HepG2 (cell line): ENCODE data around the gene SPHK1. TPM values are rescaled to one million over a fixed set of nuclear protein-coding genes. Genes with fewer than 3 reads are reported as not detected.

Experiments
- AKAP8 ChIP-seq: sonication (generic); formaldehyde crosslinking; IDR thresholded peaks from 2 replicates; pipeline ENCODE4 v1.5.1; 2020; ENCODE audit warnings: mild to moderate bottlenecking, missing genetic modification reagents
- CEBPB ChIP-seq: IDR thresholded peaks from 2 replicates; pipeline ENCODE4 v1.6.1; 2011; ENCODE audit warnings: low read depth, low read length, improper control_type of control experiment, borderline replicate concordance
- CEBPG ChIP-seq: IDR thresholded peaks from 2 replicates; pipeline ENCODE4 v1.6.1; 2016
- CTCF ChIP-seq: sonication (generic); formaldehyde crosslinking; IDR thresholded peaks from 2 replicates; pipeline ENCODE4 v1.5.0; 2020; ENCODE audit warnings: mild to moderate bottlenecking, missing genetic modification reagents, moderate library complexity
- DMAP1 ChIP-seq: IDR thresholded peaks from 2 replicates; pipeline ENCODE4 v1.6.1; 2016
- HNF4A ChIP-seq: sonication (generic); formaldehyde crosslinking; IDR thresholded peaks from 2 replicates; pipeline ENCODE4 v1.4.0; 2020; ENCODE audit warnings: missing genetic modification reagents
- HOXA3 ChIP-seq: sonication (generic); formaldehyde crosslinking; IDR thresholded peaks from 2 replicates; pipeline ENCODE4 v1.5.0; 2020; ENCODE audit warnings: missing genetic modification reagents
- HOXA7 ChIP-seq: sonication (generic); formaldehyde crosslinking; IDR thresholded peaks from 2 replicates; pipeline ENCODE4 v1.8.1; 2022; ENCODE audit warnings: mild to moderate bottlenecking, missing genetic modification reagents, moderate library complexity
- KIAA2018 ChIP-seq: sonication (generic); formaldehyde crosslinking; IDR thresholded peaks from 2 replicates; pipeline ENCODE4 v1.5.0; 2020; ENCODE audit warnings: mild to moderate bottlenecking, missing genetic modification reagents, borderline replicate concordance
- MEIS1 ChIP-seq: sonication (generic); formaldehyde crosslinking; IDR thresholded peaks from 2 replicates; pipeline ENCODE4 v1.9.0; 2021; ENCODE audit warnings: mild to moderate bottlenecking, missing genetic modification reagents, moderate library complexity, borderline replicate concordance
- RAD21 ChIP-seq: fragments of 450-650 bp; formaldehyde crosslinking; IDR thresholded peaks from 2 replicates; pipeline ENCODE4 v1.5.0; 2020; ENCODE audit warnings: mild to moderate bottlenecking
- SP5 ChIP-seq: IDR thresholded peaks from 2 replicates; pipeline ENCODE4 v1.6.1; 2016; ENCODE audit warnings: low read depth, borderline replicate concordance
- STAG1 ChIP-seq: sonication (generic); formaldehyde crosslinking; IDR thresholded peaks from 2 replicates; pipeline ENCODE4 v1.4.0; 2020; ENCODE audit warnings: missing genetic modification reagents
- U2AF2 ChIP-seq: fragments of 200-400 bp; formaldehyde crosslinking; IDR thresholded peaks from 2 replicates; pipeline ENCODE4 v1.6.1; 2017; ENCODE audit warnings: low read depth, mild to moderate bottlenecking, low read length
- ZBTB1 ChIP-seq: sonication (generic); formaldehyde crosslinking; IDR thresholded peaks from 2 replicates; pipeline ENCODE4 v1.4.0; 2020; ENCODE audit warnings: missing genetic modification reagents, borderline replicate concordance
- ZNF232 ChIP-seq: sonication (generic); formaldehyde crosslinking; IDR thresholded peaks from 2 replicates; pipeline ENCODE4 v1.4.0; 2020; ENCODE audit warnings: missing genetic modification reagents, borderline replicate concordance
- ZNF34 ChIP-seq: sonication (generic); formaldehyde crosslinking; IDR thresholded peaks from 2 replicates; pipeline ENCODE4 v1.4.0; 2020; ENCODE audit warnings: mild to moderate bottlenecking, missing genetic modification reagents, borderline replicate concordance
- ZNF468 ChIP-seq: sonication (generic); formaldehyde crosslinking; IDR thresholded peaks from 2 replicates; pipeline ENCODE4 v1.8.0; 2022; ENCODE audit warnings: mild to moderate bottlenecking, moderate library complexity, missing genetic modification reagents
- ZNF556 ChIP-seq: sonication (generic); formaldehyde crosslinking; IDR thresholded peaks from 2 replicates; pipeline ENCODE4 v1.4.0; 2020; ENCODE audit warnings: mild to moderate bottlenecking, missing genetic modification reagents, borderline replicate concordance
- ZNF891 ChIP-seq: sonication (generic); formaldehyde crosslinking; IDR thresholded peaks from 2 replicates; pipeline ENCODE4 v1.5.0; 2020; ENCODE audit warnings: mild to moderate bottlenecking, missing genetic modification reagents
- polyA plus RNA-seq, 8 experiments: library from polyadenylated mRNA; depleted of rRNA in 3 of 8; stranded (reverse) in 7 of 8; unstranded in 1 of 8; fragments of >200 nt; fragmentation: Illumina TruSeq in 4 of 8; extraction: Trizol in 4 of 8; gene quantifications; 2 replicates each; pipeline versions ENCODE4 v1.2.1 to v1.2.3, GENCODE V29; 2011 to 2016; ENCODE audit warnings: low read depth in 4 of 8, missing spikeins in 1 of 8, mixed read lengths in 1 of 8; ENCODE audit not compliant: insufficient read depth in 1 of 8
- total RNA-seq, 5 experiments: library from RNA; depleted of rRNA; stranded (reverse); fragments of >200 nt; fragmentation: Illumina TruSeq; extraction: Trizol; gene quantifications; 2 replicates each; pipeline ENCODE4 v1.2.3, GENCODE V29; 2016; ENCODE audit warnings: low read depth in 1 of 5

SPHK1 gene
- total and polyA plus RNA-seq, 2 of the 13 experiments (the other 11 are each of a cell fraction or from before 2014, with no cell fraction given): 129 to 160 TPM

GRCh38 chr17:76370261-76370993 is 14.0 kb upstream of the SPHK1 start (continued):
- TF ChIP-seq KIAA2018 (CRISPR knock-in tag) (no peak), RAD21 (CRISPR knock-in tag) (peak; percentile 52; the same call in 1 of the 2 replicates), HOXA3 (0 out of 2 replicates have a peak, but pooled peaks have one; percentile 20), SP5 (CRISPR knock-in tag) (no peak), CTCF (CRISPR knock-in tag) (peak; percentile 58), ZNF468 (no peak), HOXA7 (CRISPR knock-in tag) (no peak), ZNF556 (CRISPR knock-in tag) (0 out of 2 replicates have a peak, but pooled peaks have one; percentile 24), DMAP1 (CRISPR knock-in tag) (no peak), AKAP8 (CRISPR knock-in tag) (no peak), MEIS1 (CRISPR knock-in tag) (no peak), HNF4A (no peak), CEBPG (CRISPR knock-in tag) (0 out of 2 replicates have a peak, but pooled peaks have one; percentile 35), U2AF2 (no peak), ZNF34 (CRISPR knock-in tag) (no peak), ZNF232 (CRISPR knock-in tag) (peak; percentile 88; the same call in 1 of the 2 replicates), ZNF891 (CRISPR knock-in tag) (no peak), ZBTB1 (CRISPR knock-in tag) (no peak), STAG1 (CRISPR knock-in tag) (peak; percentile 37), CEBPB (0 out of 2 replicates have a peak, but pooled peaks have one; percentile 24)
